Vagina (tissue), 2 donors: ENCODE results near the gene PROSER2.

Experiments used
- CTCF ChIP-seq, 3 experiments: fragments of 450-650 bp in 2 of 3; fragments of 200-600 bp in 1 of 3; sonication (generic) in 1 of 3; IDR thresholded peaks; one replicate each; pipeline ENCODE4 v1.5.1; 2017 to 2019; ENCODE audit warnings: antibody characterized with exemption in 3 of 3, mild to moderate bottlenecking in 2 of 3, moderate library complexity in 2 of 3
- POLR2A ChIP-seq, 2 donors: fragments of 450-650 bp; IDR thresholded peaks; one replicate each; pipeline ENCODE4 v1.6.1; 2017; ENCODE audit warnings: antibody characterized with exemption in 2 of 2, mild to moderate bottlenecking in 2 of 2, moderate library complexity in 2 of 2
- POLR2AphosphoS5 ChIP-seq, 2 donors: sonication (generic); formaldehyde crosslinking; IDR thresholded peaks; one replicate each; pipeline ENCODE4 v1.9.0; 2017; ENCODE audit warnings: antibody characterized with exemption in 2 of 2, mild to moderate bottlenecking in 2 of 2, low read depth in 1 of 2; ENCODE audit not compliant: insufficient read depth in 1 of 2

GRCh38 chr10:11851910-11852309 lies 28.8 kb downstream of the PROSER2 start:
- TF ChIP-seq CTCF (IDR thresholded peaks at IDR 0.05) (no peak), POLR2A (IDR thresholded peaks at IDR 0.05) (no peak), POLR2AphosphoS5 (IDR thresholded peaks at IDR 0.05; ENCODE audit: insufficient read depth in 1 of 2, low read depth in 1 of 2) (no peak)
